Stimulated activated memory B cell treated with anti-CD40 and anti-IgM and Interleukin-4, amounts not matched to agents 10 μg/mL and 1 μg/mL and 100 μg/mL, for 72 hours (primary cell): ENCODE data around the gene HOXB9.

ENCODE experiments used
- ATAC-seq: fragments of 150-1000 bp; cut with Tn5 transposase; 2 replicates; pipeline ENCODE4 v1.10.0; 2021
- H3K27ac Mint-ChIP-seq: one replicate; pipeline ENCODE4 v1.8.0; 2022; ENCODE audit warnings: mild to moderate bottlenecking, mixed read lengths
- H3K27me3 Mint-ChIP-seq: one replicate; pipeline ENCODE4 v1.8.0; 2022; ENCODE audit warnings: mixed read lengths
- H3K36me3 Mint-ChIP-seq: one replicate; pipeline ENCODE4 v1.8.0; 2022; ENCODE audit warnings: mixed read lengths
- H3K4me1 Mint-ChIP-seq: one replicate; pipeline ENCODE4 v1.8.0; 2022; ENCODE audit warnings: mixed read lengths
- H3K4me3 Mint-ChIP-seq: one replicate; pipeline ENCODE4 v1.8.0; 2022; ENCODE audit warnings: mild to moderate bottlenecking, moderate library complexity, mixed read lengths
- H3K9me3 Mint-ChIP-seq: one replicate; pipeline ENCODE4 v1.8.0; 2022; ENCODE audit warnings: mixed read lengths

Gene HOXB9

DNA sequence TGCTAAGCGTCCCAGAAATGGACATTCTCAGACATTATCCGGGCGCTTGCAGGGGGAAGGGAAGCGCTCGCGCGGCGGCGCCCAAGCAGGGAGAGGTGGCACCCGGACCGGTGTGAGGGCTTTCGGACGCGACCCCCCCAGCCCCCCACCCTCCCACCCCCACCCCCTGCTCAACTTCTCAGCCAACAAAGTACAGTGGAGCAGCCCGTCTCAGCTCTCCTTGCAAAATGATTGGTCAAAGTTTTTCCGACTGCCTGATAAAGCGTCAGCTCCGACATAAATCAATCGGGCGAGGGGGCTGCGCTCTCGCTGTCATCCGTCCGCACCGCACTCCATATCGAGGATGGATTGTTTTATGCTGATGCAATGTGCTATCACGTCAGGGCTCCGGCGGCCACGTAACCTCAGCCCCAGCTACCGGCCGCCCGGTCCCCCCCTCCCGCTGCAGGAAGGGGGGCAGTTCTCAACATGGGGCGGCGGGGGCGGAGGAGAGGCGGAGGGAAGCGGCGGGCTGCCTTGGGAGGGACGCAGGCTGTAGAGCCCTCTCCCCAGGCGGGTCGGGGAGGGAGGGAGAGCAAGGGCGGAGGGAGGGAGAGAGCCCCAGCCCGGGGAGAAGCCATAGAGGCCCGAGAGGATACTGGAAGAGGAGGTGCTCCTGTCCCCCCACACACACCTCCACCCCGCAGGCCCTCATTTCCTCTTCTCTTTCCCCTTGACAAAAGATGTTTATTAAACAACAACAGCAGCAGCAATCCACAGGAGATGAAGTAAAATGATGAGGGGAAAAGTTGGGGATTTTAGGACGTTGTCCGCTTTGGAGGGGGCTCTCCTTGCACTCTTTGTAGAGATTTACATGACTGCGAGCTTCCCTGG, at the start of gene HOXB9:
Gene HOXB9, minus strand, starts transcription at position 114 of the 873 bp plus-strand sequence. Its CDS starts 89 bp downstream, at position 25.
- Mint-ChIP-seq H3K4me3 (peak within 1 kb of the TSS; percentile 85), H3K27ac (no peak within 1 kb of the TSS), H3K27me3 (peaks cover 98% of the 10 kb centered on the region), H3K4me1 (peaks cover 15% of the 10 kb centered on the region), H3K9me3 (no peaks in the 10 kb centered on the region), H3K36me3 (no peaks in the 10 kb centered on the region)
- no peak for ATAC-seq

- no peak overlapping the region for H3K27ac Mint-ChIP-seq
- no peaks in the 10 kb centered on the region for H3K9me3 Mint-ChIP-seq
- H3K4me3 Mint-ChIP-seq: no peak overlapping the region
- H3K27me3 Mint-ChIP-seq: peaks cover 50% of the 10 kb centered on the region
- H3K4me1 Mint-ChIP-seq: no peaks in the 10 kb centered on the region
- no peak for ATAC-seq
- H3K36me3 Mint-ChIP-seq: no peaks in the 10 kb centered on the region
Measured at GRCh38 chr17:48672340-48672739, 46.2 kb upstream of the HOXB9 start.

DNA sequence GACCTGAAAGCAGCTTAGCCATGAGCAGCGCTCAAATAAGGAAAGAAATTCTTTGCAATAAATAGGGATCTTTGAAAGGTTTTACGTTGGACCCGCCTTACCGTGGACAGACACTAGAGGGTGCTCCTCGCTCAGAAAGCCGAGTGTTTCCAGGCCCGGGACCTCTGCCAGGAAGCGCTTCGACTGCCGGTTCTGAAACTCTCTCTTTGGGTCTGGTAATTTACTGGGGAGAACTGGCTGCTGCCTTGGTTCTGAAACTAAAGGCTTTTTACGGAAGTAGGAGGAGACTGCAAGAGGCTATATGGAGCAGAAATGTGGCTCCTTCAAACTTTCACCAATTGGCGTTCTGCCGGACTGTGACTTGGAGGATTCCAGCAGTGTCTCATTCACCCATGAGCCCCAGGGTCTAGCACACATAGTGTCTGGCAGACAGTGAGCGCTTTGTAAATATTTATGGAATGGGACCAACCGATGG, 45.6 kb upstream of the HOXB9 start:
- H3K9me3 Mint-ChIP-seq: no peaks in the 10 kb centered on the region
- no peaks in the 10 kb centered on the region for H3K4me1 Mint-ChIP-seq
- no peak overlapping the region for H3K27ac Mint-ChIP-seq
- ATAC-seq: no peak
- peak overlapping the region; percentile 34 for H3K4me3 Mint-ChIP-seq
- H3K27me3 Mint-ChIP-seq: peaks cover 49% of the 10 kb centered on the region
- H3K36me3 Mint-ChIP-seq: no peaks in the 10 kb centered on the region

DNA sequence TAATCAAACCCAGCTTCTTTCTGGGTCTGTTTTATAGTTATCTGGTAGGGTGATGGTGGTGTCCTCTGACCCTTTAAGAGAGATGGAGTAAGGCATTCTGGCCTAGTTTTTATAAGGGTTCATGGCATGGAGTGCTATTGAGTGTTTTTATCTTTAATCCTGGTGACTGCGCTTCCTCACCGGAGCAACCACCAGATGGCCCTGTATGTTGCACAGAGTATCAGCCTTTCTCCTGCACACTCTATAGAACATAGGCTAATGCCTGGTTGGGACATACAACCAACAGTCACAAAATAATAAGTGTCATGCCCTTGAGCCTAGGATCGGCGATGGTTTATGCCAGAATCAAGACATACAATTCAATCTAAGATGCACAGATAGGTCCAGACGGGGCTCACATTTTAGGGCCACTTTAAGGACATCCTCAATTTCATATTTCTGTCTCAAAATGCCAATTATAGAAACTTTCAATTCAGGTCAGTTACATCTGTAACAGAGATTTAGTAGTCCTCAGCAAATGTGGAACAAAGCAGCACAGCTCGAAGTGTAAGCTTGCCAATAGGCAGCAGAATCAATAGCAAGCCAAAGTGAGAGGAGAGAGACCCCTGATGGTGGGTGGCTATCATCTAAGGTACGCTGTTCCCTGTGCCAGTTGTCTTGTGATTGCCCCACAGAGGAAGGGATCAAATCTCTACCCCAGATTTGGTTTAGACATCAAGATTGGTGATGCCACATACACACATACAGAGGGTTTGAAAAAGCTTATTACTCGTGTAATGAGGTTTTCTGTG, 37.2 kb upstream of the HOXB9 start:
- Mint-ChIP-seq H3K4me3 (no peak overlapping the region), H3K27me3 (peaks cover 27% of the 10 kb centered on the region), H3K27ac (no peak overlapping the region), H3K4me1 (no peaks in the 10 kb centered on the region), H3K9me3 (no peaks in the 10 kb centered on the region), H3K36me3 (no peaks in the 10 kb centered on the region)
- no peak for ATAC-seq

DNA sequence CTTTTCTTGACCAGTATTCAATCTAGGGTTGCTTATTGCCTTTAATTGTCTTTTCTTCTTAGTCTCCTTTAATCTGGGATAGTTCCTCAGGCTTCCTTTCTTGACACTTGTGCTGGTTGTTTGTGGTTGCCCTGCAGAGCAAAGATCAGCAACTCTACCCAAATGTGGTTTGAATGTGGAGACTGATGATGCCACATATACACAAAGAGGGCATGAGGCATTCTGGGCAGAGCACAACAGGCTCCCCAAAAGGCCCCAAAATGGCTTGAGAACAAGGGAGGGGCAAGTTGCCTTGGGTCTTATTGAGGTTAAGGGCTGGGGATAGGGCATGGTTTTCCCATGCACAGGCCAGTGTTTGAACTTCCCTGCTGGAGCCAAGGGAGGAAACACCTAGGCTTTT, 29.8 kb upstream of the HOXB9 start:
- no peaks in the 10 kb centered on the region for H3K9me3 Mint-ChIP-seq
- no peaks in the 10 kb centered on the region for H3K27me3 Mint-ChIP-seq
- H3K4me3 Mint-ChIP-seq: no peak overlapping the region
- no peak overlapping the region for H3K27ac Mint-ChIP-seq
- H3K36me3 Mint-ChIP-seq: no peaks in the 10 kb centered on the region
- peaks cover 7% of the 10 kb centered on the region for H3K4me1 Mint-ChIP-seq
- ATAC-seq: no peak

DNA sequence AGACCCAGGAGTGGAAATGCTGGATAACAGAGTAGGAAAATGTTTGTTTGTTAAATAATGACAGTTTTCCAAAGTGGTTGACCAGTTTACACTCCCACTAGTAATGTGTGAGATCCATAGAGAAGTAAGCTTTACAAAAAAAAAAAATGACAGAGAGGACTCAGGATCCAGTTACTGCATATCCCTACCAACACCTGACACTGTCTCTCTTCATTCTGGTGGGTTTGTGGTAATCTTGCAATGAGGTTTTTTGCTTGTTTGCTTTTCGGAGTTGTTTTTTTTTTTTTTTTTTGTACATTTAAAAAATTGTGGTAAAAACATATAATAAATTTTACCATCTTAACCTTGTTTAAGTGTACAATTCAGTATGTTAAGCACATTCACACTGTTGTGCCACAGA, 23.6 kb upstream of the HOXB9 start:
- ATAC-seq: no peak
- H3K27me3 Mint-ChIP-seq: peaks cover 46% of the 10 kb centered on the region
- H3K4me3 Mint-ChIP-seq: no peak overlapping the region
- peaks cover 21% of the 10 kb centered on the region for H3K4me1 Mint-ChIP-seq
- no peaks in the 10 kb centered on the region for H3K9me3 Mint-ChIP-seq
- no peaks in the 10 kb centered on the region for H3K36me3 Mint-ChIP-seq
- no peak overlapping the region for H3K27ac Mint-ChIP-seq

DNA sequence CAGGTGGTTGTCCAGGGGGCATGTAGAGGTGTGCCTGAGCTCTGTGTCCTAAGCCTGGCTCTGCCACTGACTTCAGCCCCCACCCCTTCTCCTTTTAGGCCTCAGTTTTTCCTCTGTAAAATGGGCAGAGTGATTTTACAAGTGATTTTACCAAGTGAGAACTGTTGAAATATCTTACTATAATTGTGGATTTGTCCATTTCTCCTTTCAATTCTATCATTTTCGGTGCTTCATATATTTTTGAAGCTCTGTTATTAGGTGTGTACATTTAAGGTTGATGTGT, 21.7 kb upstream of the HOXB9 start:
- Mint-ChIP-seq H3K36me3 (no peaks in the 10 kb centered on the region), H3K4me1 (peaks cover 21% of the 10 kb centered on the region), H3K4me3 (peak overlapping the region; percentile 80), H3K9me3 (no peaks in the 10 kb centered on the region), H3K27me3 (peaks cover 63% of the 10 kb centered on the region), H3K27ac (no peak overlapping the region)
- no peak for ATAC-seq

DNA sequence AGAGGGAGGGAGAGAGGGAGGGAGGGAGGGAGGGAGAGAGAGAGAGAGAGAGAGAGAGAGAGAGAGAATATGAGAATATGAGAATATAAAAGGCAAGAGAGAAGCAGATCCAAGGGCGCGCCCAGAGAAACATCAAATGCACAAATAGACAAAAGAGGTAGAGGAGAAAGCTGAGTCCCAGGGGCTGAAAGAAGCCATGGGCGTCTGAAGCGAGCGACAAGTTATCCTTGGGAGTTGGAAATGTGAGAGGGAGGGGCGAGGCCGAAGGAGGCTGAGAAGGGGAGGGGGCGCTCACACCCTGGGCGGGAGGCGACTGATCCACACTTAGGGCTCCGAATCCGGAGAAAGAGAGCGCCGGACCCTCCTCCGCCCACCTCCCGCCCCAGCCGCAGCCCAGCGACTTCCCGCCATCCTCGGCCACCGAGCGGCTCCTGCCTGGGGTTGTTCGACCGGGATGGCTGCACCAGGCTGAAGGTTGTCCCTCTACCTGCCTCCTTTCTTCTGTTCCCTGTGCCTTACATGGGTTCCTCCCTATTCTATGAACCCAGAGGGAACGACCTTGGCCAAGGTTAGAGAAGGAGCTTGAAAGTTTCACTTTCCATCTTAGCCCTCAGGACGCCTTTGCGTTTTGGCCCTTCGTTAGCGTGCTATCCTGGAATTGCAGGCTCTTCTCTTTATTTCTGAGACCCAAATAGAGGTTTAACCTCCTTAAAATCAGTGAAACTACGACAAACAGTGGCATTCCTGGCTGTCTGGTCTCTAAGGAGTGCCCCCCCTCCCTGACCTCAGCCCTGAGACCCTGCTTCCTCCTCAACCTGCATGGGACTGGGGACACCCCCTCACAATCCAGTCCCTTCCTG, 21.2 kb upstream of the HOXB9 start:
- H3K9me3 Mint-ChIP-seq: no peaks in the 10 kb centered on the region
- H3K36me3 Mint-ChIP-seq: no peaks in the 10 kb centered on the region
- H3K27me3 Mint-ChIP-seq: peaks cover 69% of the 10 kb centered on the region
- peak overlapping the region; percentile 80 for H3K4me3 Mint-ChIP-seq
- peak; percentile 35 for ATAC-seq
- H3K4me1 Mint-ChIP-seq: peaks cover 20% of the 10 kb centered on the region
- peak overlapping the region; percentile 54 for H3K27ac Mint-ChIP-seq

GRCh38 chr17:48646183-48647102, 20.3 kb upstream of the HOXB9 start:
- Mint-ChIP-seq H3K4me3 (peak overlapping the region; percentile 80), H3K27ac (peak overlapping the region; percentile 54), H3K27me3 (peaks cover 77% of the 10 kb centered on the region), H3K36me3 (no peaks in the 10 kb centered on the region), H3K4me1 (peaks cover 21% of the 10 kb centered on the region), H3K9me3 (no peaks in the 10 kb centered on the region)
- peak; percentile 62 for ATAC-seq

DNA sequence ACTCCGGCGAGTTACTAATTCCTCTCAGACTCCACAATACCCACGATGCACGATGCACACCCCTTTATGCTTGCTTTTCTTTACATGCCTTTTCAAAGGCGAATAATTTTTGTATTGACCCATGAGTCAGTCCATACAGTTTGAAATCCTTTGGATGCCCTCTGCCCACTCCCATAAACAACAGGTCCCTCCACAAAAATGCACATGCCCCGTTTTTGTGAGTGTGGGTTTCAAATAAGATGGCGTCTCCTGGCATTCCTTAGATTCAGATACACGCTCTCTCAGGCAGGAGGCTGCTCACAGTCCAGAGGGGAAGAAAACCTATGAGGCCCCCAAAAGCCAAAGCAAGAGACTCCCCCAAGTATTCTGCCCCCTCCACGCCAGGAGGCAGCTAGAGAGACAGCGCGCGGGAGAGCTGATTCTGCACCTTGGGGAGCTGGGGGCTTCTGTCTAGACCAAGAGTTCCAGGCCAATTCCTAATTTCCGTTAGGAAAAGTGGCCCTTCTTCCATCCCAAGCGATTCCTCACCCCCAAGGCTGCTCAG, 19.6 kb upstream of the HOXB9 start:
- H3K27ac Mint-ChIP-seq: no peak overlapping the region
- no peak for ATAC-seq

DNA sequence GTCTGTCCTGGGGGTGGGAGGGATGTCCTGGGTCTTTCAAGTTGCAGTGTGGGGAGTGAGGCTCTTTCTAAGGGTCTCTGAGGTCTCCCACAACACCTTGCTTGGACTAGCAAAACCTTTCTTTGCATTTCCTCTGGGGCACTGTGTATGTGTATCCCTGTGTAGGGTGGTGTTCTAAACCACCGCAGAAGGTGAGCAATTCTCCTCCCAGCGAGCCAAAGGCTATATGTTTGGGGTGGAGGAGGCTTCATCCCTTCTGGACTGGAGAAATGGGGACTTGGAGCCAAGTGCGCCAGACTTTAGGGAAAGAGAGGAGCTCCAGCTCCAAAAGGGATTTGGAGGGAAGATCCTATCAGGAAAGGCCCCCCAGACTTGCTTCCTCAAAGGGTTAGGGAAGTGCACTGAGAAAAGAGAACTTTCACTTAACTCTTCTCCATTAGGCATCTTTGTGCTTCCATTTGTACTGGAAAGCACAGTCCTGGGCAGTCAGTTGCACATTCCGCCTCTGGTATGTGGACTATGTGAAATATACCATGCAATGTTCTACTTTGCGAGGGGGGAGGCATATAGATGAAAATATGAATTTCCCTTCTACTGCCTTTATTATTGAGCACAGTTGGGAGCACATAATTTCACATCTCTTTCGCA, 18.9 kb upstream of the HOXB9 start:
- no peaks in the 10 kb centered on the region for H3K36me3 Mint-ChIP-seq
- H3K27me3 Mint-ChIP-seq: peaks cover 81% of the 10 kb centered on the region
- ATAC-seq: no peak
- H3K27ac Mint-ChIP-seq: no peak overlapping the region
- peaks cover 25% of the 10 kb centered on the region for H3K4me1 Mint-ChIP-seq
- H3K9me3 Mint-ChIP-seq: no peaks in the 10 kb centered on the region
- no peak overlapping the region for H3K4me3 Mint-ChIP-seq

More for the DNA sequence above, 19.6 kb upstream of the HOXB9 start:
- peaks cover 25% of the 10 kb centered on the region for H3K4me1 Mint-ChIP-seq
- H3K27me3 Mint-ChIP-seq: peaks cover 83% of the 10 kb centered on the region
- H3K9me3 Mint-ChIP-seq: no peaks in the 10 kb centered on the region
- H3K4me3 Mint-ChIP-seq: peak overlapping the region; percentile 80
- H3K36me3 Mint-ChIP-seq: no peaks in the 10 kb centered on the region

- no peak overlapping the region for H3K4me3 Mint-ChIP-seq
- H3K27ac Mint-ChIP-seq: no peak overlapping the region
- no peaks in the 10 kb centered on the region for H3K36me3 Mint-ChIP-seq
- no peaks in the 10 kb centered on the region for H3K9me3 Mint-ChIP-seq
- ATAC-seq: no peak
- H3K27me3 Mint-ChIP-seq: peaks cover 84% of the 10 kb centered on the region
- H3K4me1 Mint-ChIP-seq: peaks cover 25% of the 10 kb centered on the region
Measured at GRCh38 chr17:48644159-48644558, 18.0 kb upstream of the HOXB9 start.

DNA sequence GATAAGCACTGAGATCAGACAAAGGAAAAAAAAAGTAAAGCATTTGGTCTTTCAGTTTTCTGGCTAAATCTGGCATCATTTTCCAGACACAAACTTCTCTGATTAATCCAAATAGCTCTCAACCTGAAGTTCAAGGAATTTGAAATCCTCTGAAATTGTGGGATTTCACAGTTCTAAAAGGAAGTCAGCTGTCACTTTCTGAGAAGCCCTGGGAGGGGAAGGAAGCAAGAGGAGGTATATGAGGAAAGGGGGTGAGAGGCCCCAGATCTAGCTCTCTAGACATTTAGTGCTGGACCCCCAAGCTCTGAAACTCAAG, 17.5 kb upstream of the HOXB9 start:
- H3K4me3 Mint-ChIP-seq: no peak overlapping the region
- H3K9me3 Mint-ChIP-seq: no peaks in the 10 kb centered on the region
- peaks cover 88% of the 10 kb centered on the region for H3K27me3 Mint-ChIP-seq
- ATAC-seq: no peak
- no peak overlapping the region for H3K27ac Mint-ChIP-seq
- H3K36me3 Mint-ChIP-seq: no peaks in the 10 kb centered on the region
- peaks cover 25% of the 10 kb centered on the region for H3K4me1 Mint-ChIP-seq
